Right lobe of liver (tissue), 4 donors: ENCODE data around the gene IL1RAPL1.

Source experiments
- CTCF ChIP-seq, 4 donors: fragments of 200-600 bp in 3 of 4; fragments of 450-650 bp in 1 of 4; IDR thresholded peaks; one replicate each; pipeline versions ENCODE4 v1.5.1 to v1.8.0; 2016 to 2022; ENCODE audit warnings: antibody characterized with exemption in 4 of 4, mild to moderate bottlenecking in 2 of 4
- POLR2A ChIP-seq: fragments of 450-650 bp; IDR thresholded peaks from one replicate; pipeline ENCODE4 v1.6.1; 2017; ENCODE audit warnings: antibody characterized with exemption, mild to moderate bottlenecking
- donor health status: DM: no; HTN: no; CAD: no.
- donor health status: DM: no; HTN: no; CAD: no.
- donor health status: DM: no; HTN: yes; CAD: no.

GRCh38 chrX:28628120-28628519, 40.9 kb downstream of the IL1RAPL1 start:
- TF ChIP-seq POLR2A (no peak), CTCF (IDR thresholded peaks at IDR 0.05) (no peak)
